Activated CD8-positive, alpha-beta memory T cell treated with anti-CD3 and anti-CD28 coated beads for 48 hours (primary cell): ENCODE data around the gene FXR1.
"Not testable (repeated sequence)": the region's sequence is repeated elsewhere in the genome, so short reads cannot be mapped to it uniquely, and the experiment has no call there.

Experiments used
- DNase-seq, 3 experiments: peaks; one replicate each; pipeline ENCODE4 v3.0.0-alpha.2; 2020; ENCODE audit warnings: low read depth in 2 of 3, low spot score in 2 of 3

FXR1 gene

GRCh38 chr3:181003469-181003868, 91.0 kb downstream of the FXR1 start:
- not testable (repeated sequence) for DNase-seq

- DNase-seq, result no peak
These were observed 94.1 kb downstream of the FXR1 start for GRCh38 chr3:181006541-181006940.

- no peak for DNase-seq
These were observed 94.8 kb downstream of the FXR1 start for GRCh38 chr3:181007262-181007661.

- DNase-seq, result no peak
These were observed 96.3 kb downstream of the FXR1 start for GRCh38 chr3:181008796-181009195.

- DNase-seq, result no peak
These were observed 96.8 kb downstream of the FXR1 start for GRCh38 chr3:181009225-181009624.

- DNase-seq, result no peak
These were observed 105.2 kb downstream of the FXR1 start for GRCh38 chr3:181017690-181018089.

GRCh38 chr3:181025204-181025603, 112.7 kb downstream of the FXR1 start:
- DNase-seq, result no peak

GRCh38 chr3:181030948-181031347, 118.5 kb downstream of the FXR1 start:
- DNase-seq, result no peak
